Measurements from ENCODE around the gene NRG2. TPM values are rescaled to one million over a fixed set of nuclear protein-coding genes. Genes with fewer than 3 reads are reported as not detected.

NRG2 gene
- total and polyA plus RNA-seq, 9 donors, result 2.6 to 32.6 (median 19.3) TPM

- DNase-seq, result peak; percentile 52 to 79 (median 73)
- Histone ChIP-seq H3K27ac (peak overlapping the region; percentile 49 to 75), H3K4me1 (ENCODE audit: insufficient read depth) (peaks cover 4% of the 10 kb centered on the region), H3K9me3 (no peaks in the 10 kb centered on the region), H3K4me3 (peak overlapping the region; percentile 48), H3K36me3 (no peaks in the 10 kb centered on the region), H3K27me3 (no peaks in the 10 kb centered on the region)
- TF ChIP-seq CTCF (IDR thresholded peaks at IDR 0.05), result no peak
- TF ChIP-seq EP300 (IDR thresholded peaks at IDR 0.05), result no peak
- no peak for TF ChIP-seq POLR2A (IDR thresholded peaks at IDR 0.05)
- intact Hi-C loops (cut with DNase I), result no loop called here
- 4 to 7% (median 6%) methylated on average over 28 to 34 of the region's 34 CpGs for WGBS, 3 donors
These were observed 1.4 kb downstream of the NRG2 start for GRCh38 chr5:140041492-140042392.

GRCh38 chr5:140041099-140041491 is 2.0 kb downstream of the NRG2 start:
- WGBS, 3 donors, result 28 to 64% (median 36%) methylated on average over 4 of the region's 4 CpGs
- no peaks in the 10 kb centered on the region for H3K36me3 ChIP-seq
- no peaks in the 10 kb centered on the region for H3K27me3 ChIP-seq
- no peak for DNase-seq
- H3K4me3 ChIP-seq, result peak overlapping the region; percentile 48
- no peaks in the 10 kb centered on the region for H3K9me3 ChIP-seq
- H3K27ac ChIP-seq, result peak overlapping the region in 1 of 2 donors; percentile 75
- peaks cover 4% of the 10 kb centered on the region for H3K4me1 ChIP-seq (ENCODE audit: insufficient read depth)
- intact Hi-C loops (cut with DNase I), result no loop called here
- TF ChIP-seq CTCF (IDR thresholded peaks at IDR 0.05), result no peak
- no peak for TF ChIP-seq POLR2A (IDR thresholded peaks at IDR 0.05)
- TF ChIP-seq EP300 (IDR thresholded peaks at IDR 0.05), result no peak

GRCh38 chr5:140040358-140040757 is 2.7 kb downstream of the NRG2 start:
- Histone ChIP-seq H3K4me1 (ENCODE audit: insufficient read depth) (peaks cover 4% of the 10 kb centered on the region), H3K27ac (no peak overlapping the region), H3K4me3 (no peak overlapping the region), H3K27me3 (no peaks in the 10 kb centered on the region), H3K36me3 (no peaks in the 10 kb centered on the region), H3K9me3 (no peaks in the 10 kb centered on the region)
- DNase-seq, result no peak
- intact Hi-C loops (cut with DNase I), result no loop called here
- TF ChIP-seq CTCF (IDR thresholded peaks at IDR 0.05) (no peak), EP300 (IDR thresholded peaks at IDR 0.05) (no peak), POLR2A (IDR thresholded peaks at IDR 0.05) (no peak)
- 4 to 33% (median 23%) methylated on average over 1 of the region's 1 CpG for WGBS, 3 donors

- TF ChIP-seq EP300 (IDR thresholded peaks at IDR 0.05) (no peak), POLR2A (IDR thresholded peaks at IDR 0.05) (no peak), CTCF (IDR thresholded peaks at IDR 0.05) (no peak)
- H3K4me3 ChIP-seq, result no peak overlapping the region
- H3K4me1 ChIP-seq (ENCODE audit: insufficient read depth), result peaks cover 4% of the 10 kb centered on the region
- WGBS, 3 donors, result 58 to 75% (median 59%) methylated on average over 4 of the region's 4 CpGs
- no peaks in the 10 kb centered on the region for H3K9me3 ChIP-seq
- DNase-seq, result no peak
- no peaks in the 10 kb centered on the region for H3K36me3 ChIP-seq
- no peaks in the 10 kb centered on the region for H3K27me3 ChIP-seq
- intact Hi-C loops (cut with DNase I), result no loop called here
- H3K27ac ChIP-seq, result no peak overlapping the region
These were observed 3.5 kb downstream of the NRG2 start for GRCh38 chr5:140039561-140039960.

All from ovary (tissue), 9 donors.